NT2/D1 (cell line): ENCODE measurements around the gene SYT12.

Source experiments
- DNase-seq: peaks from one replicate; pipeline ENCODE4 v3.0.0-alpha.2; 2011; ENCODE audit warnings: low read depth, low spot score
- H3K27me3 ChIP-seq: 2 replicates; pipeline ENCODE4 v1.6.0; 2011; ENCODE audit warnings: mild to moderate bottlenecking; ENCODE audit not compliant: insufficient read length, insufficient read depth
- H3K36me3 ChIP-seq: 2 replicates; pipeline ENCODE4 v1.6.1; 2011; ENCODE audit warnings: mild to moderate bottlenecking, low read length, mixed read lengths; ENCODE audit not compliant: insufficient read depth, insufficient read length
- H3K4me1 ChIP-seq: 2 replicates; pipeline ENCODE4 v1.5.1; 2011; ENCODE audit not compliant: insufficient read depth, insufficient read length
- H3K4me3 ChIP-seq: 2 replicates; pipeline ENCODE4 v1.5.1; 2011; ENCODE audit warnings: low read depth; ENCODE audit not compliant: insufficient read length
- H3K9ac ChIP-seq: 2 replicates; pipeline ENCODE4 v1.6.0; 2011; ENCODE audit warnings: low read depth; ENCODE audit not compliant: insufficient read length
- H3K9me3 ChIP-seq: 2 replicates; pipeline ENCODE4 v1.5.1; 2011; ENCODE audit warnings: mild to moderate bottlenecking, low read length; ENCODE audit not compliant: insufficient read depth
- SUZ12 ChIP-seq: IDR thresholded peaks from 2 replicates; pipeline ENCODE4 v1.6.1; 2011; ENCODE audit not compliant: insufficient read length, insufficient read depth; ENCODE audit errors: extremely low read depth
- YY1 ChIP-seq: IDR thresholded peaks from 2 replicates; pipeline ENCODE4 v1.6.1; 2011; ENCODE audit not compliant: insufficient read length, insufficient read depth
- ZNF274 ChIP-seq: IDR thresholded peaks from 2 replicates; pipeline ENCODE4 v1.6.1; 2011; ENCODE audit warnings: mild to moderate bottlenecking, low read depth, low read length

SYT12 gene

DNA sequence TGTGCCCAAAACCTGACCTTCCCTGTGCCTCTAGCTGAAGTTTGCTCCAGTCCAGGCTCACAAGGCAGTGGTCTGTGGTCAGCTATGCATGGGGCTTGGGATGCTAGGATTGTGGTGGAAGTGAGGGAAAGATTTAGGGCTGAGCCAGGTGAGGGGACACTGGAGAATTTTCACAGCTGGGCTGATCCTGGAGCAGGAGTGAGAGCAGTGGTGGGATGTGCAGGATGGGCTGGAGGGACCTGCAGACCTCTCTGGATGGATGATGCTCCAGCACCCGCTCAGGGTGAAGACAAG, 72.2 kb downstream of the SYT12 start:
- Histone ChIP-seq H3K36me3 (no peaks in the 10 kb centered on the region), H3K9me3 (no peaks in the 10 kb centered on the region), H3K4me3 (no peak overlapping the region), H3K4me1 (peaks cover 18% of the 10 kb centered on the region), H3K9ac (no peak overlapping the region), H3K27me3 (no peaks in the 10 kb centered on the region)
- TF ChIP-seq YY1 (no peak), SUZ12 (no peak), ZNF274 (no peak)
- DNase-seq: no peak

GRCh38 chr11:67098799-67099429, 76.0 kb downstream of the SYT12 start:
- DNase-seq: no peak
- peaks cover 23% of the 10 kb centered on the region for H3K4me1 ChIP-seq
- TF ChIP-seq SUZ12 (no peak), YY1 (no peak), ZNF274 (no peak)

GRCh38 chr11:67099831-67100324, 76.9 kb downstream of the SYT12 start:
- Histone ChIP-seq H3K36me3 (no peaks in the 10 kb centered on the region), H3K4me1 (peaks cover 23% of the 10 kb centered on the region), H3K9me3 (no peaks in the 10 kb centered on the region), H3K4me3 (no peak overlapping the region), H3K27me3 (no peaks in the 10 kb centered on the region), H3K9ac (no peak overlapping the region)
- DNase-seq: no peak
- TF ChIP-seq YY1 (no peak), ZNF274 (no peak), SUZ12 (no peak)

More at GRCh38 chr11:67098799-67099429, 76.0 kb downstream of the SYT12 start:
- Histone ChIP-seq H3K9ac (no peak overlapping the region), H3K27me3 (no peaks in the 10 kb centered on the region), H3K4me3 (no peak overlapping the region), H3K36me3 (no peaks in the 10 kb centered on the region), H3K9me3 (no peaks in the 10 kb centered on the region)
